Lung microvascular endothelial cell (primary cell): Measurements from ENCODE around the gene NDC80. TPM values are rescaled to one million over a fixed set of nuclear protein-coding genes. Genes with fewer than 3 reads are reported as not detected.
"Not testable (repeated sequence)": the region's sequence is repeated elsewhere in the genome, so short reads cannot be mapped to it uniquely, and the experiment has no call there.

Experiments
- DNase-seq, 2 donors: peaks; one replicate each; pipeline versions ENCODE4 v3.0.0 to v3.0.0-alpha.2; 2010; ENCODE audit warnings: low read depth in 2 of 2
- total RNA-seq: library from RNA; depleted of rRNA; stranded (reverse); fragments of >200 nt; gene quantifications from 2 replicates; pipeline ENCODE4 v1.2.1, GENCODE V29; 2014

The NDC80 gene
- total RNA-seq, 1 donor from 2014 or later = 3.2 TPM

DNA sequence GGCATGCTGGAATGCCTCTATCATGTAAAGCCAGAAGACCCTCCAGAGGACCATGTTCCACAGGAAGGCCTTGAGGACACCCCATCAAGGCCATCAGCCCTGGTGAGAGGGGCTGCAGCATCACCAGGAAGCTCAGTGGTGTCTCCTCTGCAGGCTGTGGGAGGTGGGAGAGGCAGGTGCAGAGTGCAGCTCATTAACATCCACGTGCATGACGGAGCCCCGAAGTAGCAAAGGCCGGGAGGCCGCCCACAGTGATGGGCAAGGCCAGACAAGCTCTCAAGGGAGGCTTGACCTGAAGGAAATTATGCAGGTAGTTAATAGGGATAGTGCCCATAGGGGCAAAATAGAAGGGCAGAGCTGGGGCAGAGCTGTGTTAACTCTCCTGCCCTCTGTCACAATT lies 53.9 kb downstream of the NDC80 start:
- no peak for DNase-seq

DNA sequence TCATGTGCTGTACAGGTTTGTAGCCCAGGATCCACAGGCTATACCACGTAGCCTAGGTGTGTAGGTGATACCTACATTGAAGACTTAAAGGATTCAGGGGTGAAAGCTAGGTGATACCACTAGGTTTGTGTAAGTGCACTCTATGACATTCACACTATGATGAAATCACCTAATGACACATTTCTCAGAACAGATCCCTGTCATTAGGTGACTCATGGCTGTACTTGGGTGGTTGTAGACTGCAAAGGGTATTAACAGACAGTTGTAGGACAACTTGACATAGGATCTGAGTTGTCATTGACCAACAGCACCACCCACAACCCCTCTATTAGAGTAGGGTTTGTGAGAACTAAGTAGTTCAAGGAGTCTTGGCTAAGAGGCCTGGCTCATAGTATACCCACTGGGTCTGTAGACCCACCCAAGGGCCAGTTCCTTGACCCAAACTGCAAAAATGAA lies 56.5 kb downstream of the NDC80 start:
- no peak for DNase-seq

DNA sequence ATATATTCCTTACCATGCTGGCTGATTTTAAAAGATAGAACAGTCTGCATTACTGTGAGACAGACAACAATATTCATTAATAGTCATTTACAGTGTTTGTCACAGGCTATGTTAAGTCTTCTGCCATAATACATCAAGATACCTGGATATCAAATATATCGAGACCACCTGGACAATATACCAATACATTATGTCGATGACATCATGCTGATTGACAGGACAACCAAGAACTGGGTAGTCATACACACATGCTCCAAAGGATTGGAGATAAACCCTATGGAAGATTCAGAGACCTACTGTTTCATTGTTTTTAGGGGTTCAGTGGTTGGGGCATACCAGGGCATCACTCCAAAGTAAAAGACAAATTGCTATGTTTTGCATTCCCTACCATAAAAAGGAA lies 57.6 kb downstream of the NDC80 start:
- DNase-seq = no peak

DNA sequence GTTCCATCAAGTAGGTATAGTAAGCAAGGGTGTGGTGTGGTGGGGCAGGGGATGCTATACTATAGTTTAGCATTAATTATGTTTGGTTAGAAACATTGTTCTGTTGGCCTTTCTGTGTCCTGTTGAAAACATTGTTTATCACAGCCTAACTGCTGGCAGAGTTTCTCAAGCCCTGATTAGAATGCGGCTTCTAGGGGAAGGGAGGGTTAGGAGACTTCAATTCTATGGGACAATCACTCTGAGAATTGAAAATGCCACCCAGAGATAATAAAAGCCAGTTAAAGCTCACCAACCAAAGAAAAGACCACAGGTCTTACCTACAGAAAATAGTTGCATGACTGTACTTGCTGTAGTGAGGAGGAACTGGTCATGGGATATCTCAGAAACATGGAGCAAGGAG lies 64.2 kb downstream of the NDC80 start:
- DNase-seq = no peak

DNA sequence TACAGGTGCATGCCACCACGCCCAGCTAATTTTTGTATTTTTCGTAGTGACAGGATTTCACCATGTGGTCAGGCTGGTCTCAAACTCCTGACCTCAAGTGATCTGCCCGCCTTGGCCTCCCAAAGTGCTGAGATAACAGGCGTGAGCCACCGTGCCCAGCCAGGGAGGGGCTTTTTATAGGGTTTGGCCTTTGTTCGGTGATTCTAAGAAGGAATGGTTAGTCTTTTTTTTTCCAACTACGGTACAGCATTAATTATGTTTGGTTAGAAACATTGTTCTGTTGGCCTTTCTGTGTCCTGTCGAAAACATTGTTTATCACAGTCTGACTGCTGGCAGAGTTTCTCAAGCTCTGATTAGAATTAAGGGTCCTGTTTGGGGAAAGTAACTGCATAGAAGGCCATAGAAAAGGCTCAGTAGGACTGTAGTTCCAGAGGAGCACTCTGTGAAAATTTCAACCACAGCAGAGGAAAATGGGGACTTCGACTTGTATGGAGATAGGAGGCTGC lies 64.8 kb downstream of the NDC80 start:
- DNase-seq = no peak

DNA sequence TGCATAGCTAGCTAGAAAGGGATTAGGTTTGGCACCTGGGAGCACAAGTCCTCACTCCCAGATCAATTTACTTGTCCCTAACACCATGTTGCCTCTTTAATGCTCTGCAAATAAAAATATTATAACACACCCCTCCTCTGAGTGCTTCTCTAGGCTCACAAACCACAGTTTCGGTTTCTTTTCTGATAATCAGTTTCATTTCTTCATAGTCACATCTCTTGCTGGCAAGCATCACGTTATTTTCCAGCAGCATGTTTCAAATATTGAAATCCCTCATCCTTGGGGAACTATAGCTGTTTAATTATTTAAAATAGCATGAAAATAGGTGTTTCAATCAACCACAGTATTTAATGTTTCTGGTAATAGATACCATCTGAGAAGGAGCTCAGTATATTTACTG lies 70.3 kb downstream of the NDC80 start:
- DNase-seq = peak; percentile 54 to 58

DNA sequence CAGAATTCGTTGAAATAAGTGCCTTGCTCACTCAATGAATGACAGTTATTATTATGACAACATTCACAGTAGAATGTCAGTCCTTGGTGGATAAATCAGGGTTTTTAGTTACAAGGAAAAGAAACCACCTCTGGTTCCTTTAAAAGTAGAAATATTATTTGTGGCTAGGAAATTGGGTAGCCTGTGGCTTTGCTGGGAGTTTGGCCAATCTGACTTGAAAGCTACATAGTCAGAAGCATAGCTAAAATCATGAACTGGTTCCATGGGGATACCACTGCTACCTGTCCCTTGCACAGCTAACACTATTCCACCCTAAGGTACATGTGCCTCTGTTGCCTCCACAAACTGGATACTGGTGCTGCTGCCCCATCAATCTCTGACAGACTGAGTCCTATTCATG lies 71.4 kb downstream of the NDC80 start:
- no peak for DNase-seq

DNA sequence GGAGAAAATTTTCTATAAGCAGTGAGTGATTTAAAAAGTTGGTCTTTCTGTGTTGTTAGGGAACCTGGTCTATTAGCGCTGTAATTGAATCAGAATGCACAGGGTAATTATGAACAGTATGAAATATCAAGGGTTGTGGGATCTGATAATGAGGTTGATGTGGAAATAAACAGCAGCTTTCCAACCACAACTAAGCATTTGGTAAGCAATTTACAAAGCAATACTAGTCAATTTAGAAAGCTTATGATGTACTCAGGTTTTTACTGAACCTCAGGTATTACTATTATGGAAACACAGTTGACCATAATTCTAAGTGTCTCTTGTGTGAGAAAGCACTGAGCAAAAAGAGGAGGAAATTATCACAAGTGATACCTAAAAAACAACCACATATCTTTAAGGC lies 73.2 kb downstream of the NDC80 start:
- no peak for DNase-seq

DNA sequence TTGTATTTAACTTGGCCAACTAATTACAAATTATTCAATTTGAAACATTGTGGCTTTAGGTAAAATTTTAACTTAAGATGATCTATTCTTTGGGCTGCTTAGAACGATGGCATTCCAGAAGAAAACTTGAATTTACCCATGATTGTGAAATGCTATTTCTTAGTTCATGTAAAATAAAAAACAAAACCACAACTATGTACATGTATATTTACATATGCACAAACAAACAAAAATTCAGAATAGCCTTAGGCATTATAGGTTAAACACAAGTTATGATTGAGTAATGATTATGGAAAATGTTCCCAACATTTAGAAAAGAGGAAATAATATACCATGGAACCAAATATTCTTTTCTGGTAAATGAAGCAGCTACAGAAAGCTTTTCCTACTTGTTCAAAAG lies 80.6 kb downstream of the NDC80 start:
- DNase-seq = no peak

DNA sequence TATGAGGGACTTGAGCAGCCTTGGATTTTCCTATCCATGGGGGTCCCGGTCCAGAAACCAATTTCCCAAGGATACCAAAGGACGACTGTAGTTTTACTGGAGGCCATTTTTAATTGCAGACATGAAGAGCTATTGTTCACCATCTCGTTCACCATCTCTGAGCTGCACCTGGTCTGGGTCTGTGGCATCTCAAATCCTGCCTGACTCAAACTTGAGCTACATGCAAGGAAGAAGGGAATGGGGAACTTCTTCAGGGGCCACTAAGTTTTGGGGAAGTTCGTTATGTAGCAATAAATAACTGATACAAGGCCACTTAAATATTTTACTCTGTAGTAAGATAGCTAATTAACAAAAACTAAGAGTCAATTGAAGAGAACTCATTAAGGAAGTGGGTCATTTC lies 82.1 kb downstream of the NDC80 start:
- DNase-seq = no peak

DNA sequence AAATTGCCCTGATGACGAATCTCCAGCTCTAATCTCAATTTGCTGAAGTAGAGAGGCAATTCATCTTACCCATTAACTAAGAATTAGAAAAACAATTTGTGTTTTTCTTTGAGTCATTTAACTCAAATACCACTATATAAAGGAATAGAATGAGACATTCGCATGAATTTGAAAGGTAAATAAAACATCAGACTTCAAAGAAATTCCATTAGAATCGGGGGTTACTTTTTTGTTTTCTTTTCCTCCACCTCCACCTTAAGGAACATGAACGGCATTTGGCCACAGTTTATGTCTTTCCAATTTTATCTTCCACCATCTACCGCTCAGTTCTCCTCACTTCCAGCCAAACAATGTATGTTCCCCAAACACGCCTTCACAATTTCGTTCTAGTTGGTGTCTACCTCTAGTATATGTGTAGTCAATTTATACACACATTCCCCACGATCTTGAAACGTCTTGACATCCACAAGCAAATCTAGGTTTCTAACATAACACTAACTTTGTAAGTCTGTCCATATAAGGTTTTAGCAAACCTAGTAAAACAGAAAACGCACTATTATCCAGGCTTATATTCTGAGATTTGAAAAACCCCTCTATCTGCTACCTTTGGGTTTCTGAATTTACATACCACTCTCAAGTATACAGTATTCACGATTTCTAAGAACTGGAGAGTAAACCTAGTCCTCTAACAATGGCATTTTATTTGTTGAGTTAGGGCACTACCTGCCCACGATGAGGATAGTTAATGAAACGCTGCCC lies 83.0 kb downstream of the NDC80 start:
- no peak for DNase-seq

DNA sequence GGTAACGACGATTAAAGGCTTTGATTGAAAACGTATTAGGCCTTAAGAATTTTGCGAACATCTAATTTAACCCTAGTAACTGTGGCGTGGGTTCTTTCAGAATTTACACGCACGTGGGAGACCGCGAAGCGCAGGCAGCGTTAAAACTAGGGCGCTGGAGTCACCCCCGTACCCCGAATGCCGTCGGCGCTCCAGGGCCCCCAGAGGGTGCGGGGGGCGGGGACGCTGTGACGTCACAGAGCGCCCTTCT lies 83.5 kb downstream of the NDC80 start:
- no peak for DNase-seq

DNA sequence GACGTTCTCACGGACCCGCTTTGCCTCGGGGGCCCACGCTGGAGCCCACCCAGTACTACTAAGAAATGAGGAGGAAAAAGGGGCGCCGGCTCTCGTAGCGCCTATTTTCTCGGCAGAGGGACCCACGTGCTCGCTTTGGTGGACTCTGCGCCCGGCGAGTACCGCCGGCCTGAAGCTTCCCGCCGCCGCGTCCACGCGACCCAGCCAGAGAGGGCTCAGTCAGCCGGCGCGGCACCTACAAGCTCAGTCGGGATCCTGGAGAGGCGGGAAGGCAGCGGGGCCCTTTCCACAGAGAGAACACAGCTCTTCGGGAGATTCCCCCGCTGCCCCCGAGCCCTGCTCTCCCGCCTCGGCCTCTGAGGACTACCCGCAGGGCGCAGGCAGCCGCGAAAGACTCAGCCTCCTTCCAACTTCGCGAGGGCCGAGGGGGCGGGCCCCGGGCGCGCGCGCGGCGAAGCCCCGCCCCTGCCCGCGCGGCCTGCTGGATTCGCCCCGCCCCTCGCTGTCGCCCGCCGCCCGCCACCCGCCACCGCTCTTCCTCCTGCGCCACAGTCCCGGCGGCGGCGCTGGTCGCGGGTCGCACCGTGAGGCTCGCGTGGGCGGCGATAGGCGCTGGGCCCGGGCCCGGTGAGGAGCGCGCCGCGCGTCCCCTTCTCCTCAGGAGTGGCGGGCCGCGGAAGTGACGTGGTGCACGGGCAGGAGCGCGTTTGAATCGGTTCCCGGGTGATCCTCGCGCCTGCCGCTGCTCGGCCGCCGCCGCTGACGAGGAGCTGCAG lies 84.0 kb downstream of the NDC80 start, which contains the start of gene SMCHD1:
TSS of gene SMCHD1 (plus strand) at position 549 of the 776 bp plus-strand sequence. CDS start 350 bp downstream, outside the sequence.
- DNase-seq = peak; percentile 80 to 87

DNA sequence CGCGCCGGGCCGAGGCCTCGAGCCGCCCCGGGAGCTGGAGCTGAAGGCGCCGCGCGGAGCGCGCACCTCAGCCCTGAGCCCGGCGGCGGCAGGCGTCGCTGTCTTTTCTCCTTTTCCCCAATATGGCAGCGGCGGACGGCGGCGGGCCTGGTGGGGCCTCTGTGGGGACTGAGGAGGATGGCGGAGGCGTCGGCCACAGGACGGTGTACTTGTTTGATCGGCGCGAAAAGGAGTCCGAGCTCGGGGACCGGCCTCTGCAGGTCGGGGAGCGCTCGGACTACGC lies 84.5 kb downstream of the NDC80 start:
- DNase-seq = no peak

DNA sequence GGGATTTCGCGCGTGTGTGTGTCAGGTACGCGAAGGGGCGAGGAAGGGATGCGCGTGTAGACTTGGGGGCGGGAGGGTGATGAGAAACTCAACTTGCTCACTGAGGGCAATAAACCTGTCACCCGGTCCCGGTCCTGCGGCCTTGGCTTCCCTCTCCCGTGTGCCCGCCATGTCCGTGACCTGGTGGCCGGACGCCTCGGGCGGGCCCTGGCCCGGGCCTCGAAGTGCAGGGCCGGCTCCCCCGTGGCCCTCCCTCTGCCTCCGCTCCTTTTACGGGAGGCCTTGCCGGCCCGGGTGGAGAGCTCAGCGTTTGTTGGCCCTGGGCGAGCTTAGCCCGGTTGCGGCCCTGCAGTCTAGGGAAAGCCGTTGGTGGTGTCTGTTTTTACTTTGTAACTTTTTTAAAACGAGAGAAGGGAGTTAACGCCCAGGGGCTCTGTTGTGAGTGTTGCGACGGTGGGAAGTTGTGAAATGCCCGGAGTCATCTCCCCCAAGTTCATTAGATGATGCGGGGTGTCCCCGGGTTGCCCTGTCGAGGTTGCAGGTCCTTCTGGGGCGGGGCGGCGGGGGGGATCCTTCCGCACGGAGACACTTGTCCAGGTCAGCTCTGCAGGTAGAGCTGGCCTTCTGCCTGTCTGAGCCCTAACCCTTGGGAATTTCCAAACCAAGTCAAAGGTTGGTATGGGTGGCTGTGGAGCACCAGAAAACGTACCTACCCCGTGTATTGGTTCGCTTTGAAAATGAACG lies 85.1 kb downstream of the NDC80 start:
- DNase-seq = peak; percentile 56 to 59

DNA sequence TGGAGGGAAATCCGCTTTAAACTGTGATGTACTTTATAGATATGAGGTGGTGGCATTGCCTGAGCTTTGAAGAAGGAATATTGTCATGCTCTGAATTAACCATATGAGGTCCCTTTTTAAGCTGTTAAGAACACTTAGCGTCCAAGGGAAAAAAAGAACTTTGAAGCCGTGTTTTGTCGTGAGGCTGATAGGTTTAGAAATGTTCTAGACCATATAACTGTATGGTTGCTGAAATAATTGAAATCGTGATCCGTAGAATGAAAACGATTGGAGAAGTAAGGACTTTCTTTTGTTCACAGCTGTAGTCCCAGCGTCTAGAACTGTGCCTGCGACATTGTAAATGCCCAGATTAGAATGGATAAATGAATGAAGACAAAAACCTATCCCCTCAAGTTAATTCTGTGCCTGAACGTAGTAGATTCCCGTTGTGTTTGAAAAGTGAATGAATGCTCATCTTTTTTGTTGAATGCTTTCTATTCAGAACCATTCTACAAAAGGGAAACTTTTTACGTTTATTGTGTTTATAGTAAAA lies 85.7 kb downstream of the NDC80 start:
- peak; percentile 8 to 13 for DNase-seq

DNA sequence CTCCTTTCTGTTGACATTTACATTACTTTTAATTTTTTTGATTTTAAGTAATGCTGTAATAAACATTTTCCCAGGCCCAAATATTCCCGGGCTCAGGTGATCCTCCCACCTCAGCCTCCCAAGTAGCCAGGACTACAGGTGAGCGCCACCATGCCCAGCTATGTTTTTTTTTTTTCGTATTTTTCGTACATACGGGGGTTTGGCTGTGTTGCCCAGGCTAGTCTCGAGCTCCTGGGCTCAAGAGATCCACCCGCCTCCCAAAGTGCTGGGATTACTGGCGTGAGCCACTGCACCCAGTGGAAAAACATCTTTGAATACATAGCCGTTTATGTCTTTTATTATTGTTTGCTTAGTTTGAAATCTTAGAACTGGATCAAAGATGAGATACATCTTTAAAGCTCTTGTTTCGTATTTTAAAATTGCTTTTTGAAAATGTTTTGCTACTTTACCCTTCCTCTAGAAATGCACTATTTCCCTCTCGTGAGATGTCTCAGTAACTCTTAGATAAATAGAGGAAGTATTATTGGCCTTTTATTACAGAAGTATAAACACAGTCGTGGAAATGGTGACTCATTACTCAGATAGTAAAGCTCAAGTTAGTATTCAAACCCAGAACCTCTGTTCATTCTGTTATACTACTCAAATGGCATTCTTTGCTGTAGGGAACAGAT lies 86.6 kb downstream of the NDC80 start:
- peak; percentile 79 to 88 for DNase-seq

DNA sequence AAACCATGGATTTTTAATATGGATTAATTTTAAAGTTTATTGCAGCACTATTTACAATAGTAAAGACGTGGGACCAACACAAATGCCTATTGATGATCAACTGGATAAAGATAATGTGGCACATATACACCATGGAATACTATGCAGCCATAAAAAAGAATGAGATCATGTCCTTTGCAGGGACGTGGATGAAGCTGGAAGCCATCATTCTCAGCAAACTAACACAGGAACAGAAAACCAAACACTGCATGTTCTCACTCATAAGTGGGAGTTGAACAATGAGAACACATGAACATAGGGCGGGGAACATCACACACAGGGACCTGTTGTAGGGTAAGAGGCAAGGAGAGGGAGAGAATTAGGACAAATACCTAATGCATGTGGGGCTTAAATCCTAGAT lies 89.5 kb downstream of the NDC80 start:
- not testable (repeated sequence) for DNase-seq

DNA sequence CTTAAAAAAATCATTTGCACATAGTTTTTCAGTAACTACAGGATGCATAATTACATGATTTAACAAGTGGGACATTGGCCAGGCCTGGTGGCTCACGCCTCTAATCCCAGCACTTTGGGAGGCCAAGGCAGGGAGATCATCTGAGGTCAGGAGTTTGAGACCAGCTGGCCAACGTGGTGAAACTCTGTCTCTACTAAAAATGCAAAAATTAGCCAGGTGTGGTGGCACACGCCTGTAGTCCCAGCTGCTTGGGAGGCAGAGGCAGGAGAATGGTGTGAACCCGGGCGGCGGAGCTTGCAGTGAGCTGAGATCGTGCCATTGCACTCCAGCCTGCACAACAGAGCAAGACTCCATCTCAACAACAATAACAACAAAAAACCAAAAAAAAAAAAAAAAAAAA lies 90.9 kb downstream of the NDC80 start:
- not testable (repeated sequence) for DNase-seq

DNA sequence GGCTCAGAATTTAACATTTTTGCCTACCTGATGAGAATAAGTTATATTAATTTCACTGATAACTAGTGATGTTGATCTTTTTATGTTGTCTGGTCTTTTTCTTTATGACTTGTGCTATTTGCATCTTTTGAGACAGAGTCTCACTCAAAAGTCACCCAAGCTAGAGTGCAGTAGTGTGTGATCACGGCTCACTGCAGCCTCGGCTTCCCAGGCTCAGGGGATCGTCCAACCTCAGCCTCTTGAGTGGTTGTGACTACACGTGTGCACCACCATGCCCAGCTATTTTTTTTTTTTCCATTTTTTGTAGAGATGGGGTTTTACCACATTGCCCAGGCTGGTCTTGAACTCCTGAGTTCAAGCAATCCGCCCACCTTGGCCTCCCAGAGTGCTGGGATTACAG lies 91.6 kb downstream of the NDC80 start:
- no peak for DNase-seq
